ENCODE data around the gene HECTD3. TPM values are rescaled to one million over a fixed set of nuclear protein-coding genes. Genes with fewer than 3 reads are reported as not detected.

Gene HECTD3
- polyA plus RNA-seq, 4 donors = 54.2 to 148 (median 81.9) TPM

- 1% methylated on average over 21 of the region's 21 CpGs for WGBS, 3 donors
- peaks cover 3 to 26% (median 5%) of the 10 kb centered on the region in 3 donors for H3K4me1 ChIP-seq (ENCODE audit: control insufficient read depth in 3 of 3, insufficient read depth in 2 of 3, low read depth in 1 of 3, low read length in 2 of 3)
- peak within 1 kb of the TSS; percentile 81 to 93 (median 88) for H3K4me3 ChIP-seq (ENCODE audit: low read depth in 1 of 3, low read length in 3 of 3)
- DNase-seq (peak; percentile 97), FAIRE-seq (no peak)
- peak within 1 kb of the TSS; percentile 77 to 94 (median 93) for H3K27ac ChIP-seq (ENCODE audit: low read depth in 1 of 3, low read length in 2 of 3)
- H3K36me3 ChIP-seq (ENCODE audit: control insufficient read depth in 3 of 3, insufficient read depth in 2 of 3, low read depth in 1 of 3, low read length in 3 of 3) = peaks cover 16 to 49% (median 19%) of the 10 kb centered on the region in 3 donors
- no peaks in the 10 kb centered on the region for H3K9me3 ChIP-seq (ENCODE audit: control insufficient read depth in 2 of 2, insufficient read depth in 1 of 2, low read depth in 1 of 2, low read length in 1 of 2)
- H3K27me3 ChIP-seq (ENCODE audit: control insufficient read depth in 3 of 3, insufficient read depth in 3 of 3, low read length in 3 of 3) = no peaks in the 10 kb centered on the region
These were observed 914 bp upstream of the HECTD3 start, which contains the start of gene UROD for GRCh38 chr1:45011837-45012638. Gene UROD, plus strand, starts transcription at chr1:45012254. Its CDS starts 12 bp downstream, at chr1:45012266.

GRCh38 chr1:45009956-45010854 is 919 bp downstream of the HECTD3 start:
- 14 to 18% (median 18%) methylated on average over 39 to 41 of the region's 41 CpGs for WGBS, 3 donors
- Histone ChIP-seq H3K27ac (ENCODE audit: low read depth in 1 of 3, low read length in 2 of 3) (peak overlapping the region; percentile 77 to 94 (median 93)), H3K4me3 (ENCODE audit: low read depth in 1 of 3, low read length in 3 of 3) (peak overlapping the region; percentile 81 to 93 (median 88)), H3K27me3 (ENCODE audit: control insufficient read depth in 3 of 3, insufficient read depth in 3 of 3, low read length in 3 of 3) (no peaks in the 10 kb centered on the region), H3K4me1 (ENCODE audit: control insufficient read depth in 3 of 3, insufficient read depth in 2 of 3, low read depth in 1 of 3, low read length in 2 of 3) (peaks cover 3 to 26% (median 5%) of the 10 kb centered on the region in 3 donors), H3K36me3 (ENCODE audit: control insufficient read depth in 3 of 3, insufficient read depth in 2 of 3, low read depth in 1 of 3, low read length in 3 of 3) (peaks cover 26 to 66% (median 32%) of the 10 kb centered on the region in 3 donors), H3K9me3 (ENCODE audit: control insufficient read depth in 2 of 2, insufficient read depth in 1 of 2, low read depth in 1 of 2, low read length in 1 of 2) (no peaks in the 10 kb centered on the region)
- peak; percentile 65 to 85 for DNase-seq
- FAIRE-seq = no peak

- H3K27ac ChIP-seq (ENCODE audit: low read depth in 1 of 3, low read length in 2 of 3) = no peak overlapping the region
These were observed 1.7 kb downstream of the HECTD3 start for GRCh38 chr1:45009296-45009865.

GRCh38 chr1:45008516-45008915 is 2.6 kb downstream of the HECTD3 start:
- H3K27me3 ChIP-seq (ENCODE audit: control insufficient read depth in 3 of 3, insufficient read depth in 3 of 3, low read length in 3 of 3) = no peaks in the 10 kb centered on the region
- H3K36me3 ChIP-seq (ENCODE audit: control insufficient read depth in 3 of 3, insufficient read depth in 2 of 3, low read depth in 1 of 3, low read length in 3 of 3) = peaks cover 37 to 67% (median 46%) of the 10 kb centered on the region in 3 donors
- FAIRE-seq = no peak
- peaks cover 3 to 25% (median 5%) of the 10 kb centered on the region in 3 donors for H3K4me1 ChIP-seq (ENCODE audit: control insufficient read depth in 3 of 3, insufficient read depth in 2 of 3, low read depth in 1 of 3, low read length in 2 of 3)
- WGBS, 3 donors = 92 to 96% (median 93%) methylated on average over 12 of the region's 12 CpGs
- H3K4me3 ChIP-seq (ENCODE audit: low read depth in 1 of 3, low read length in 3 of 3) = no peak overlapping the region
- DNase-seq = no peak
- no peaks in the 10 kb centered on the region for H3K9me3 ChIP-seq (ENCODE audit: control insufficient read depth in 2 of 2, insufficient read depth in 1 of 2, low read depth in 1 of 2, low read length in 1 of 2)
- no peak overlapping the region for H3K27ac ChIP-seq (ENCODE audit: low read depth in 1 of 3, low read length in 2 of 3)

More at GRCh38 chr1:45009296-45009865, 1.7 kb downstream of the HECTD3 start:
- H3K9me3 ChIP-seq (ENCODE audit: control insufficient read depth in 2 of 2, insufficient read depth in 1 of 2, low read depth in 1 of 2, low read length in 1 of 2) = no peaks in the 10 kb centered on the region
- FAIRE-seq (no peak), DNase-seq (no peak)
- H3K4me3 ChIP-seq (ENCODE audit: low read depth in 1 of 3, low read length in 3 of 3) = peak overlapping the region in 2 of 3 donors; percentile 81 to 93
- H3K4me1 ChIP-seq (ENCODE audit: control insufficient read depth in 3 of 3, insufficient read depth in 2 of 3, low read depth in 1 of 3, low read length in 2 of 3) = peaks cover 3 to 26% (median 5%) of the 10 kb centered on the region in 3 donors
- peaks cover 30 to 66% (median 39%) of the 10 kb centered on the region in 3 donors for H3K36me3 ChIP-seq (ENCODE audit: control insufficient read depth in 3 of 3, insufficient read depth in 2 of 3, low read depth in 1 of 3, low read length in 3 of 3)
- 92 to 93% (median 93%) methylated on average over 11 of the region's 11 CpGs for WGBS, 3 donors
- H3K27me3 ChIP-seq (ENCODE audit: control insufficient read depth in 3 of 3, insufficient read depth in 3 of 3, low read length in 3 of 3) = no peaks in the 10 kb centered on the region

- H3K9me3 ChIP-seq (ENCODE audit: control insufficient read depth in 2 of 2, insufficient read depth in 1 of 2, low read depth in 1 of 2, low read length in 1 of 2) = no peaks in the 10 kb centered on the region
- H3K27ac ChIP-seq (ENCODE audit: low read depth in 1 of 3, low read length in 2 of 3) = no peak overlapping the region
- peaks cover 3 to 24% (median 5%) of the 10 kb centered on the region in 3 donors for H3K4me1 ChIP-seq (ENCODE audit: control insufficient read depth in 3 of 3, insufficient read depth in 2 of 3, low read depth in 1 of 3, low read length in 2 of 3)
- FAIRE-seq = no peak
- no peaks in the 10 kb centered on the region for H3K27me3 ChIP-seq (ENCODE audit: control insufficient read depth in 3 of 3, insufficient read depth in 3 of 3, low read length in 3 of 3)
- WGBS, 3 donors = 90 to 93% (median 93%) methylated on average over 3 of the region's 3 CpGs
- no peak overlapping the region for H3K4me3 ChIP-seq (ENCODE audit: low read depth in 1 of 3, low read length in 3 of 3)
- H3K36me3 ChIP-seq (ENCODE audit: control insufficient read depth in 3 of 3, insufficient read depth in 2 of 3, low read depth in 1 of 3, low read length in 3 of 3) = peaks cover 42 to 70% (median 50%) of the 10 kb centered on the region in 3 donors
- no peak for DNase-seq
These were observed 3.0 kb downstream of the HECTD3 start for GRCh38 chr1:45008076-45008475.

GRCh38 chr1:45007311-45007710 is 3.8 kb downstream of the HECTD3 start:
- FAIRE-seq (no peak), DNase-seq (no peak)
- Histone ChIP-seq H3K27me3 (ENCODE audit: control insufficient read depth in 3 of 3, insufficient read depth in 3 of 3, low read length in 3 of 3) (no peaks in the 10 kb centered on the region), H3K27ac (ENCODE audit: low read depth in 1 of 3, low read length in 2 of 3) (no peak overlapping the region), H3K9me3 (ENCODE audit: control insufficient read depth in 2 of 2, insufficient read depth in 1 of 2, low read depth in 1 of 2, low read length in 1 of 2) (no peaks in the 10 kb centered on the region), H3K4me3 (ENCODE audit: low read depth in 1 of 3, low read length in 3 of 3) (no peak overlapping the region), H3K4me1 (ENCODE audit: control insufficient read depth in 3 of 3, insufficient read depth in 2 of 3, low read depth in 1 of 3, low read length in 2 of 3) (peaks cover 3 to 28% (median 5%) of the 10 kb centered on the region in 3 donors), H3K36me3 (ENCODE audit: control insufficient read depth in 3 of 3, insufficient read depth in 2 of 3, low read depth in 1 of 3, low read length in 3 of 3) (peaks cover 45 to 78% (median 58%) of the 10 kb centered on the region in 3 donors)
- WGBS, 3 donors = 81 to 87% (median 82%) methylated on average over 11 of the region's 11 CpGs

GRCh38 chr1:45005761-45006160 is 5.4 kb downstream of the HECTD3 start:
- DNase-seq = no peak
- H3K36me3 ChIP-seq (ENCODE audit: control insufficient read depth in 3 of 3, insufficient read depth in 2 of 3, low read depth in 1 of 3, low read length in 3 of 3) = peaks cover 45 to 91% (median 58%) of the 10 kb centered on the region in 3 donors
- H3K4me3 ChIP-seq (ENCODE audit: low read depth in 1 of 3, low read length in 3 of 3) = no peak overlapping the region
- H3K27ac ChIP-seq (ENCODE audit: low read depth in 1 of 3, low read length in 2 of 3) = no peak overlapping the region
- no peaks in the 10 kb centered on the region for H3K27me3 ChIP-seq (ENCODE audit: control insufficient read depth in 3 of 3, insufficient read depth in 3 of 3, low read length in 3 of 3)
- no peak for FAIRE-seq
- peaks cover 0 to 27% (median 3%) of the 10 kb centered on the region in 3 donors for H3K4me1 ChIP-seq (ENCODE audit: control insufficient read depth in 3 of 3, insufficient read depth in 2 of 3, low read depth in 1 of 3, low read length in 2 of 3)
- no peaks in the 10 kb centered on the region for H3K9me3 ChIP-seq (ENCODE audit: control insufficient read depth in 2 of 2, insufficient read depth in 1 of 2, low read depth in 1 of 2, low read length in 1 of 2)
- 88 to 95% (median 92%) methylated on average over 6 of the region's 6 CpGs for WGBS, 3 donors
